ENCODE results near the gene MUC5B. TPM values are rescaled to one million over a fixed set of nuclear protein-coding genes. Genes with fewer than 3 reads are reported as not detected.

MUC5B gene
- total and polyA plus RNA-seq, 5 donors from 2014 or later: not detected

GRCh38 chr11:1289211-1289935 is 66.5 kb downstream of the MUC5B start:
- Mint-ChIP-seq H3K4me3 (no peak overlapping the region), H3K27me3 (no peaks in the 10 kb centered on the region), H3K27ac (no peak overlapping the region)

GRCh38 chr11:1290052-1291040 is 67.5 kb downstream of the MUC5B start:
- no peaks in the 10 kb centered on the region for H3K9me3 ChIP-seq (ENCODE audit: control insufficient read depth in 2 of 2, low read length in 2 of 2)
- H3K27ac ChIP-seq (ENCODE audit: insufficient read depth, low read length, poor library complexity, severe bottlenecking): no peak overlapping the region
- Mint-ChIP-seq H3K36me3 (peaks cover 14% of the 10 kb centered on the region), H3K27ac (peak overlapping the region in 1 of 3 donors; percentile 9), H3K4me1 (peaks cover 0 to 4% (median 0%) of the 10 kb centered on the region in 4 donors), H3K4me3 (no peak overlapping the region), H3K9me3 (no peaks in the 10 kb centered on the region), H3K27me3 (no peaks in the 10 kb centered on the region)
- no peak for DNase-seq
- ATAC-seq (ENCODE audit: low read depth in 2 of 2): no peak
- H3K4me3 ChIP-seq (ENCODE audit: low read depth, low read length): no peak overlapping the region
- H3K27me3 ChIP-seq (ENCODE audit: control insufficient read depth, insufficient read depth, low read length): no peaks in the 10 kb centered on the region
- peaks cover 51% of the 10 kb centered on the region for H3K36me3 ChIP-seq (ENCODE audit: control insufficient read depth, insufficient read depth, low read length)
- H3K4me1 ChIP-seq (ENCODE audit: control insufficient read depth, insufficient read depth, low read length, poor library complexity, severe bottlenecking): no peaks in the 10 kb centered on the region

More at GRCh38 chr11:1289211-1289935, 66.5 kb downstream of the MUC5B start:
- no peaks in the 10 kb centered on the region for H3K9me3 ChIP-seq (ENCODE audit: control insufficient read depth in 2 of 2, low read length in 2 of 2)
- H3K36me3 ChIP-seq (ENCODE audit: control insufficient read depth, insufficient read depth, low read length): peaks cover 54% of the 10 kb centered on the region
- H3K27ac ChIP-seq (ENCODE audit: insufficient read depth, low read length, poor library complexity, severe bottlenecking): no peak overlapping the region
- no peak overlapping the region for H3K4me3 ChIP-seq (ENCODE audit: low read depth, low read length)
- peaks cover 17% of the 10 kb centered on the region for H3K36me3 Mint-ChIP-seq
- peaks cover 0 to 4% (median 0%) of the 10 kb centered on the region in 4 donors for H3K4me1 Mint-ChIP-seq
- ATAC-seq (ENCODE audit: low read depth in 2 of 2): no peak
- no peaks in the 10 kb centered on the region for H3K4me1 ChIP-seq (ENCODE audit: control insufficient read depth, insufficient read depth, low read length, poor library complexity, severe bottlenecking)
- no peaks in the 10 kb centered on the region for H3K9me3 Mint-ChIP-seq
- no peaks in the 10 kb centered on the region for H3K27me3 ChIP-seq (ENCODE audit: control insufficient read depth, insufficient read depth, low read length)
- no peak for DNase-seq

GRCh38 chr11:1291295-1292017 is 68.6 kb downstream of the MUC5B start:
- H3K36me3 ChIP-seq (ENCODE audit: control insufficient read depth, insufficient read depth, low read length): peaks cover 45% of the 10 kb centered on the region
- Mint-ChIP-seq H3K27ac (no peak overlapping the region), H3K4me3 (no peak overlapping the region), H3K9me3 (no peaks in the 10 kb centered on the region), H3K27me3 (no peaks in the 10 kb centered on the region), H3K36me3 (peaks cover 13% of the 10 kb centered on the region), H3K4me1 (peaks cover 0 to 4% (median 0%) of the 10 kb centered on the region in 4 donors)
- DNase-seq: no peak
- no peaks in the 10 kb centered on the region for H3K27me3 ChIP-seq (ENCODE audit: control insufficient read depth, insufficient read depth, low read length)
- H3K4me1 ChIP-seq (ENCODE audit: control insufficient read depth, insufficient read depth, low read length, poor library complexity, severe bottlenecking): no peaks in the 10 kb centered on the region
- H3K9me3 ChIP-seq (ENCODE audit: control insufficient read depth in 2 of 2, low read length in 2 of 2): no peaks in the 10 kb centered on the region
- ATAC-seq (ENCODE audit: low read depth in 2 of 2): no peak
- no peak overlapping the region for H3K4me3 ChIP-seq (ENCODE audit: low read depth, low read length)
- no peak overlapping the region for H3K27ac ChIP-seq (ENCODE audit: insufficient read depth, low read length, poor library complexity, severe bottlenecking)

GRCh38 chr11:1292018-1292643 is 69.3 kb downstream of the MUC5B start:
- Histone ChIP-seq H3K9me3 (ENCODE audit: control insufficient read depth in 2 of 2, low read length in 2 of 2) (no peaks in the 10 kb centered on the region), H3K36me3 (ENCODE audit: control insufficient read depth, insufficient read depth, low read length) (peaks cover 41% of the 10 kb centered on the region), H3K4me1 (ENCODE audit: control insufficient read depth, insufficient read depth, low read length, poor library complexity, severe bottlenecking) (no peaks in the 10 kb centered on the region), H3K27me3 (ENCODE audit: control insufficient read depth, insufficient read depth, low read length) (no peaks in the 10 kb centered on the region), H3K27ac (ENCODE audit: insufficient read depth, low read length, poor library complexity, severe bottlenecking) (no peak overlapping the region), H3K4me3 (ENCODE audit: low read depth, low read length) (no peak overlapping the region)
- Mint-ChIP-seq H3K9me3 (no peaks in the 10 kb centered on the region), H3K36me3 (peaks cover 8% of the 10 kb centered on the region), H3K4me3 (no peak overlapping the region), H3K27ac (no peak overlapping the region), H3K27me3 (no peaks in the 10 kb centered on the region), H3K4me1 (peaks cover 0 to 4% (median 0%) of the 10 kb centered on the region in 4 donors)
- DNase-seq (no peak), ATAC-seq (ENCODE audit: low read depth in 2 of 2) (no peak)

GRCh38 chr11:1292644-1293618 is 70.1 kb downstream of the MUC5B start:
- no peak for ATAC-seq (ENCODE audit: low read depth in 2 of 2)
- Histone ChIP-seq H3K36me3 (ENCODE audit: control insufficient read depth, insufficient read depth, low read length) (peaks cover 44% of the 10 kb centered on the region), H3K27me3 (ENCODE audit: control insufficient read depth, insufficient read depth, low read length) (no peaks in the 10 kb centered on the region), H3K4me3 (ENCODE audit: low read depth, low read length) (no peak overlapping the region), H3K9me3 (ENCODE audit: control insufficient read depth in 2 of 2, low read length in 2 of 2) (no peaks in the 10 kb centered on the region), H3K27ac (ENCODE audit: insufficient read depth, low read length, poor library complexity, severe bottlenecking) (no peak overlapping the region), H3K4me1 (ENCODE audit: control insufficient read depth, insufficient read depth, low read length, poor library complexity, severe bottlenecking) (no peaks in the 10 kb centered on the region)
- H3K9me3 Mint-ChIP-seq: no peaks in the 10 kb centered on the region
- no peak for DNase-seq
- no peaks in the 10 kb centered on the region for H3K27me3 Mint-ChIP-seq
- H3K4me3 Mint-ChIP-seq: no peak overlapping the region
- peaks cover 8% of the 10 kb centered on the region for H3K36me3 Mint-ChIP-seq
- peaks cover 0 to 4% (median under 1%) of the 10 kb centered on the region in 4 donors for H3K4me1 Mint-ChIP-seq
- H3K27ac Mint-ChIP-seq: no peak overlapping the region

GRCh38 chr11:1293619-1294015 is 70.8 kb downstream of the MUC5B start:
- ATAC-seq (ENCODE audit: low read depth in 2 of 2) (no peak), DNase-seq (peak in 1 of 3 donors; percentile 21)
- Histone ChIP-seq H3K4me3 (ENCODE audit: low read depth, low read length) (no peak overlapping the region), H3K27me3 (ENCODE audit: control insufficient read depth, insufficient read depth, low read length) (no peaks in the 10 kb centered on the region), H3K36me3 (ENCODE audit: control insufficient read depth, insufficient read depth, low read length) (peaks cover 45% of the 10 kb centered on the region), H3K4me1 (ENCODE audit: control insufficient read depth, insufficient read depth, low read length, poor library complexity, severe bottlenecking) (no peaks in the 10 kb centered on the region), H3K9me3 (ENCODE audit: control insufficient read depth in 2 of 2, low read length in 2 of 2) (no peaks in the 10 kb centered on the region), H3K27ac (ENCODE audit: insufficient read depth, low read length, poor library complexity, severe bottlenecking) (no peak overlapping the region)
- no peaks in the 10 kb centered on the region for H3K27me3 Mint-ChIP-seq
- no peaks in the 10 kb centered on the region for H3K9me3 Mint-ChIP-seq
- H3K4me3 Mint-ChIP-seq: no peak overlapping the region
- H3K36me3 Mint-ChIP-seq: peaks cover 8% of the 10 kb centered on the region
- peaks cover 0 to 7% (median 5%) of the 10 kb centered on the region in 4 donors for H3K4me1 Mint-ChIP-seq
- H3K27ac Mint-ChIP-seq: no peak overlapping the region
